Measurements from ENCODE around the gene HOXB6. TPM values are rescaled to one million over a fixed set of nuclear protein-coding genes. Genes with fewer than 3 reads are reported as not detected.

Gene HOXB6
- total and polyA plus RNA-seq, 12 donors: 1.7 to 23.1 (median 11.8) TPM

GRCh38 chr17:48556576-48557401 lies 48.0 kb downstream of the HOXB6 start:
- Histone ChIP-seq H3K4me3 (no peak overlapping the region), H3K27me3 (no peaks in the 10 kb centered on the region), H3K36me3 (replicated peaks in 1 of 2) (no peaks in the 10 kb centered on the region), H3K9me3 (replicated peaks in 1 of 3) (no peaks in the 10 kb centered on the region), H3K27ac (peak overlapping the region in 3 of 5 donors; percentile 13 to 89 (median 76)), H3K4me1 (replicated peaks in 1 of 2) (peaks cover 0 to 39% of the 10 kb centered on the region in 2 donors)
- WGBS, 4 donors: 38 to 62% (median 48%) methylated on average over 7 of the region's 7 CpGs
- TF ChIP-seq CTCF (IDR thresholded peaks at IDR 0.05) (no peak), POLR2A (IDR thresholded peaks at IDR 0.05) (no peak)
- intact Hi-C loops (cut with DNase I): no loop called here
- DNase-seq: peak in 1 of 7 donors; percentile 6

GRCh38 chr17:48556229-48556575 lies 48.6 kb downstream of the HOXB6 start:
- Histone ChIP-seq H3K27me3 (no peaks in the 10 kb centered on the region), H3K36me3 (replicated peaks in 1 of 2) (no peaks in the 10 kb centered on the region), H3K4me3 (no peak overlapping the region), H3K9me3 (replicated peaks in 1 of 3) (no peaks in the 10 kb centered on the region), H3K4me1 (replicated peaks in 1 of 2) (peaks cover 0 to 39% of the 10 kb centered on the region in 2 donors), H3K27ac (peak overlapping the region in 4 of 5 donors; percentile 30 to 89 (median 74))
- 48 to 68% (median 58%) methylated on average over 5 of the region's 5 CpGs for WGBS, 4 donors
- no peak for TF ChIP-seq CTCF (IDR thresholded peaks at IDR 0.05)
- TF ChIP-seq POLR2A (IDR thresholded peaks at IDR 0.05): no peak
- intact Hi-C loops (cut with DNase I): no loop called here
- peak in 1 of 7 donors; percentile 12 for DNase-seq

- Histone ChIP-seq H3K27me3 (no peaks in the 10 kb centered on the region), H3K36me3 (replicated peaks in 1 of 2) (peaks cover 0 to 2% of the 10 kb centered on the region in 2 donors), H3K4me1 (replicated peaks in 1 of 2) (peaks cover 0 to 36% of the 10 kb centered on the region in 2 donors), H3K27ac (peak overlapping the region; percentile 29 to 89 (median 66)), H3K9me3 (replicated peaks in 1 of 3) (no peaks in the 10 kb centered on the region), H3K4me3 (peak overlapping the region in 2 of 4 donors; percentile 29 to 60)
- intact Hi-C loops (cut with DNase I): no loop called here
- peak in 5 of 7 donors; percentile 41 to 67 (median 63) for DNase-seq
- TF ChIP-seq POLR2A (IDR thresholded peaks at IDR 0.05) (peak in 1 of 2 donors; percentile 9), CTCF (IDR thresholded peaks at IDR 0.05) (peak in 5 of 6 experiments; percentile 6 to 41 (median 19))
- 4 to 10% (median 7%) methylated on average over 20 to 36 of the region's 36 CpGs for WGBS, 4 donors
Measured at GRCh38 chr17:48555258-48556228, 49.2 kb downstream of the HOXB6 start.

All from adrenal gland (tissue), 12 donors.